Stimulated activated CD8-positive, alpha-beta memory T cell treated with anti-CD3 and anti-CD28 coated beads, Interleukin-7, amount 100 ng/mL, for 1 hour (primary cell): Measurements from ENCODE around the gene RIMS4.

Experiments used
- DNase-seq, 2 donors: peaks; one replicate each; pipeline ENCODE4 v3.0.0-alpha.2; 2020; ENCODE audit warnings: low read depth in 2 of 2

RIMS4 gene

DNA sequence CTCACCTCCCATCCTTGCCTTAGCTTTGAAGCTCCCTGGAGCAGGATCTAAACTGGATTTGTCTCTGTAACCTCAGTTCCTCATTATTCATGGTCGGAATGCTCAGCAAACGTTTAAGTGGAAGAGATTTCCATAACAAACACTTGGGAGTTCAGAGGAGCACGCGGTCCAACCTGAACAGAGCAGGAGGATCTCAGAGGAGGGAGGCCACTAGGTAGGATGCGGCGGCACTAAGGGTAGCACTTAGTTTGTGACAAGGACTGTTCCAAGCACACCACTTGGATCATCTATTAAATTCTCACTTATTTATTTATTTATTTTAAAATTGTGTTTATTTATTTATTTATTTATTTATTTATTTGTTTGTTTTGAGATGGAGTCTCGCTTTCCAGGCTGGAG is 108.5 kb downstream of the RIMS4 start:
- no peak for DNase-seq
